Testis (tissue), 3 donors: ENCODE data around the gene DENND1A. TPM values are rescaled to one million over a fixed set of nuclear protein-coding genes. Genes with fewer than 3 reads are reported as not detected.

ENCODE experiments used
- DNase-seq: peaks from one replicate; pipeline ENCODE4 v3.0.0-alpha.2; 2019
- H3K27ac ChIP-seq, 2 donors: fragments of 200-600 bp; sonication (generic); one replicate each; pipeline ENCODE4 v1.5.1; 2019
- H3K27me3 ChIP-seq: fragments of 200-600 bp; sonication (generic); one replicate; pipeline ENCODE4 v1.5.1; 2019
- H3K36me3 ChIP-seq: fragments of 200-600 bp; sonication (generic); one replicate; pipeline ENCODE4 v1.5.1; 2017; ENCODE audit warnings: low read depth; ENCODE audit errors: missing control alignments
- H3K4me1 ChIP-seq: fragments of 200-600 bp; sonication (generic); one replicate; pipeline ENCODE4 v1.5.1; 2019
- H3K4me3 ChIP-seq, 2 donors: fragments of 200-600 bp; sonication (generic); one replicate each; pipeline ENCODE4 v1.5.1; 2017 to 2019
- H3K9me3 ChIP-seq: fragments of 200-600 bp; sonication (generic); one replicate; pipeline ENCODE4 v1.5.1; 2017
- CTCF ChIP-seq, 3 experiments: fragments of 450-650 bp in 2 of 3; fragments of 200-600 bp in 1 of 3; sonication (generic) in 1 of 3; IDR thresholded peaks; one replicate each; pipeline ENCODE4 v1.5.1; 2016 to 2019; ENCODE audit warnings: antibody characterized with exemption in 3 of 3, mild to moderate bottlenecking in 2 of 3, moderate library complexity in 1 of 3
- POLR2A ChIP-seq: fragments of 450-650 bp; IDR thresholded peaks from one replicate; pipeline ENCODE4 v1.6.1; 2017; ENCODE audit warnings: antibody characterized with exemption, mild to moderate bottlenecking, moderate library complexity
- WGBS, 2 donors: methylation state at CpG; one replicate each; pipeline ENCODE4 v1.1.5; 2018; 5-methylcytosine and 5-hydroxymethylcytosine counted together
- intact Hi-C: fragments of 100-400 bp; cut with DNase I; formaldehyde crosslinking; loops from one replicate; pipeline ENCODE4 v1.15.1; 2023; ENCODE audit warnings: low total_unique reads
- polyA plus RNA-seq: library from polyadenylated mRNA; stranded (reverse); fragments of 350-450 nt; fragmentation: Illumina TruSeq; extraction: RNeasy Lipid Tissue Mini Kit (QIAGEN cat#74804); gene quantifications from one replicate; pipeline ENCODE4 v1.2.3, GENCODE V29; 2014; ENCODE audit warnings: low read depth, low replicate concordance; ENCODE audit not compliant: insufficient read depth
- total RNA-seq, 2 donors: library from RNA; depleted of rRNA; stranded (reverse); fragments of >200 nt; gene quantifications; one replicate each; pipeline ENCODE4 v1.2.3, GENCODE V29; 2016

Gene DENND1A
- total and polyA plus RNA-seq, 3 donors from 2014 or later: 20.3 to 47.4 (median 44.9) TPM

GRCh38 chr9:123514766-123515165, 415.2 kb downstream of the DENND1A start:
- H3K27me3 ChIP-seq: no peaks in the 10 kb centered on the region
- WGBS, 2 donors: 81 to 88% methylated on average over 4 of the region's 4 CpGs
- H3K9me3 ChIP-seq: no peaks in the 10 kb centered on the region
- no peak for DNase-seq
- no peak overlapping the region for H3K4me3 ChIP-seq
- H3K27ac ChIP-seq: no peak overlapping the region
- intact Hi-C loops: no loop called here
- H3K36me3 ChIP-seq: no peaks in the 10 kb centered on the region
- H3K4me1 ChIP-seq: no peaks in the 10 kb centered on the region
- TF ChIP-seq CTCF (IDR thresholded peaks at IDR 0.05) (no peak), POLR2A (no peak)

GRCh38 chr9:123513554-123513953, 416.4 kb downstream of the DENND1A start:
- no peak for DNase-seq
- Histone ChIP-seq H3K36me3 (no peaks in the 10 kb centered on the region), H3K27ac (no peak overlapping the region), H3K9me3 (no peaks in the 10 kb centered on the region), H3K4me3 (no peak overlapping the region), H3K4me1 (no peaks in the 10 kb centered on the region), H3K27me3 (no peaks in the 10 kb centered on the region)
- intact Hi-C loops: no loop called here
- 95 to 97% methylated on average over 2 of the region's 2 CpGs for WGBS, 2 donors
- TF ChIP-seq CTCF (IDR thresholded peaks at IDR 0.05): no peak
- TF ChIP-seq POLR2A: no peak

- TF ChIP-seq CTCF (IDR thresholded peaks at IDR 0.05) (no peak), POLR2A (no peak)
- no peaks in the 10 kb centered on the region for H3K27me3 ChIP-seq
- H3K4me3 ChIP-seq: no peak overlapping the region
- intact Hi-C loops: no loop called here
- H3K9me3 ChIP-seq: no peaks in the 10 kb centered on the region
- no peaks in the 10 kb centered on the region for H3K36me3 ChIP-seq
- DNase-seq: no peak
- no peak overlapping the region for H3K27ac ChIP-seq
- 84% methylated on average over 11 to 15 of the region's 15 CpGs for WGBS, 2 donors
- H3K4me1 ChIP-seq: no peaks in the 10 kb centered on the region
Observed at GRCh38 chr9:123511326-123512277, 418.3 kb downstream of the DENND1A start.

GRCh38 chr9:123509646-123510045, 420.3 kb downstream of the DENND1A start:
- DNase-seq: no peak
- H3K4me1 ChIP-seq: no peaks in the 10 kb centered on the region
- intact Hi-C loops: no loop called here
- no peaks in the 10 kb centered on the region for H3K9me3 ChIP-seq
- no peaks in the 10 kb centered on the region for H3K36me3 ChIP-seq
- WGBS, 2 donors: 91 to 94% methylated on average over 2 of the region's 2 CpGs
- H3K27me3 ChIP-seq: no peaks in the 10 kb centered on the region
- TF ChIP-seq CTCF (IDR thresholded peaks at IDR 0.05) (no peak), POLR2A (no peak)
- no peak overlapping the region for H3K27ac ChIP-seq
- no peak overlapping the region for H3K4me3 ChIP-seq
